SH-SY5Y (cell line): Measurements from ENCODE around the gene RAP1GDS1.

Experiments
- GATA2 ChIP-seq: IDR thresholded peaks from 2 replicates; pipeline ENCODE4 v1.6.1; 2011; ENCODE audit warnings: mild to moderate bottlenecking, low read depth, low read length
- GATA3 ChIP-seq: IDR thresholded peaks from 2 replicates; pipeline ENCODE4 v1.6.1; 2011; ENCODE audit warnings: low read depth, mild to moderate bottlenecking, low read length, moderate library complexity

GRCh38 chr4:98245226-98245625, 16.0 kb upstream of the RAP1GDS1 start:
- TF ChIP-seq GATA3 (no peak), GATA2 (no peak)
